ENCODE results near the gene FARSA. TPM values are rescaled to one million over a fixed set of nuclear protein-coding genes. Genes with fewer than 3 reads are reported as not detected.
A peak's percentile ranks its signal among the peaks of the same experiment; 100 is the strongest.
"Not testable (repeated sequence)": the region's sequence is repeated elsewhere in the genome, so short reads cannot be mapped to it uniquely, and the experiment has no call there.

Gene FARSA
- total RNA-seq, 4 donors from 2014 or later = 31.1 to 61.1 (median 38.2) TPM

GRCh38 chr19:12959481-12959880 lies 26.0 kb upstream of the FARSA start:
- TF ChIP-seq, protein P1, sequence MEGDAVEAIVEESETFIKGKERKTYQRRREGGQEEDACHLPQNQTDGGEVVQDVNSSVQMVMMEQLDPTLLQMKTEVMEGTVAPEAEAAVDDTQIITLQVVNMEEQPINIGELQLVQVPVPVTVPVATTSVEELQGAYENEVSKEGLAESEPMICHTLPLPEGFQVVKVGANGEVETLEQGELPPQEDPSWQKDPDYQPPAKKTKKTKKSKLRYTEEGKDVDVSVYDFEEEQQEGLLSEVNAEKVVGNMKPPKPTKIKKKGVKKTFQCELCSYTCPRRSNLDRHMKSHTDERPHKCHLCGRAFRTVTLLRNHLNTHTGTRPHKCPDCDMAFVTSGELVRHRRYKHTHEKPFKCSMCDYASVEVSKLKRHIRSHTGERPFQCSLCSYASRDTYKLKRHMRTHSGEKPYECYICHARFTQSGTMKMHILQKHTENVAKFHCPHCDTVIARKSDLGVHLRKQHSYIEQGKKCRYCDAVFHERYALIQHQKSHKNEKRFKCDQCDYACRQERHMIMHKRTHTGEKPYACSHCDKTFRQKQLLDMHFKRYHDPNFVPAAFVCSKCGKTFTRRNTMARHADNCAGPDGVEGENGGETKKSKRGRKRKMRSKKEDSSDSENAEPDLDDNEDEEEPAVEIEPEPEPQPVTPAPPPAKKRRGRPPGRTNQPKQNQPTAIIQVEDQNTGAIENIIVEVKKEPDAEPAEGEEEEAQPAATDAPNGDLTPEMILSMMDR (IDR thresholded peaks at IDR 0.05) = no peak
- ATAC-seq (ENCODE audit: low FRiP score) = no peak
- no peak for DNase-seq (ENCODE audit: low spot score)

DNA sequence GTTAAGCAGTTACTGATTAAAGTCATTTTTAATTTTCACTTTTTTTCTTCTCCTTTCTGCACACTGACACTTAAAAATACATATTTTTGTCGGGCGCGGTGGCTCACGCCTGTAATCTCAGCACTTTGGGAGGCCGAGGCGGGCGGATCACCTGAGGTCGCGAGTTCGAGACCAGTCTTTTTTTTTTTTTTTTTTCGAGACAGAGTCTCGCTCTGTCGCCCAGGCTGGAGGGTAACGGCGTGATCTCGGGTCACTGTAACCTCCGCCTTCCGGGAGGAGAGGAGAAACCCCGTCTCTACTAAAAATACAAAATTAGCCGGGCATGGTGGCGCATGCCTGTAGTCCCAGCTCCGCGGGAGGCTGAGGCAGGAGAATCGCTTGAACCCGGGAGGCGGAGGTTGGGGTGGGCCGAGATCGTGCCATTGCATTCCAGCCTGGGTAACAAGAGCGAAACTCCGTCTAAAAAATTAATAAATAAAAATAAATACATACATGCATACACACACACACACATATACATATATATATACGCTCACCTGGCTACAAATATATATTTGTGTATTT lies 24.0 kb upstream of the FARSA start:
- DNase-seq (ENCODE audit: low spot score); ATAC-seq (ENCODE audit: low FRiP score): not testable (repeated sequence)

GRCh38 chr19:12956446-12957388 lies 23.2 kb upstream of the FARSA start, which contains the start of gene GADD45GIP1:
Gene GADD45GIP1, minus strand, starts transcription at chr19:12957223. Its CDS starts 11 bp downstream, at chr19:12957212.
- peak; percentile 86 for ATAC-seq (ENCODE audit: low FRiP score)
- TF ChIP-seq, protein P1 (IDR thresholded peaks at IDR 0.05) = no peak
- DNase-seq (ENCODE audit: low spot score) = no peak

GRCh38 chr19:12955996-12956395 lies 22.5 kb upstream of the FARSA start:
- TF ChIP-seq, protein P1 (IDR thresholded peaks at IDR 0.05) = no peak
- no peak for ATAC-seq (ENCODE audit: low FRiP score)
- DNase-seq (ENCODE audit: low spot score) = no peak

GRCh38 chr19:12955575-12955974 lies 22.1 kb upstream of the FARSA start:
- DNase-seq (ENCODE audit: low spot score) = not testable (repeated sequence)

DNA sequence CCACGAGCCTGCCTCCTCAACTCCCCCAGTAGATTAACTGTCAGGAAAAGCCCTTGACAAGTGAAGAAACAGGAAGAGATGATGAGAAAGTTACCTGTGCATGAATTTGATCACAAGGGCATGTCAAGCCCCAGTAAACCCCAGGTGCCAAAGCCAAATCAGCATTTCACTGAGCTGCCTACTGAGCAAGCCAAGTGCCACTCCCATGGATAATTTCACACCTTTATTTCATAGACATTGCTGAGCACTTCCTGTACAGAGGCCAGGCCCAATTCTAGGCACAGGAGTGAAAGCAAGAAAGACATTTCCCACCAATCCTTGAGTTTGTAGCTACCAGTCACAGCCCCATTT lies 21.1 kb upstream of the FARSA start:
- TF ChIP-seq, protein P1 (IDR thresholded peaks at IDR 0.05) = no peak
- DNase-seq (ENCODE audit: low spot score) (no peak), ATAC-seq (ENCODE audit: low FRiP score) (no peak)

More at GRCh38 chr19:12955575-12955974, 22.1 kb upstream of the FARSA start:
- ATAC-seq (ENCODE audit: low FRiP score) = not testable (repeated sequence)

DNA sequence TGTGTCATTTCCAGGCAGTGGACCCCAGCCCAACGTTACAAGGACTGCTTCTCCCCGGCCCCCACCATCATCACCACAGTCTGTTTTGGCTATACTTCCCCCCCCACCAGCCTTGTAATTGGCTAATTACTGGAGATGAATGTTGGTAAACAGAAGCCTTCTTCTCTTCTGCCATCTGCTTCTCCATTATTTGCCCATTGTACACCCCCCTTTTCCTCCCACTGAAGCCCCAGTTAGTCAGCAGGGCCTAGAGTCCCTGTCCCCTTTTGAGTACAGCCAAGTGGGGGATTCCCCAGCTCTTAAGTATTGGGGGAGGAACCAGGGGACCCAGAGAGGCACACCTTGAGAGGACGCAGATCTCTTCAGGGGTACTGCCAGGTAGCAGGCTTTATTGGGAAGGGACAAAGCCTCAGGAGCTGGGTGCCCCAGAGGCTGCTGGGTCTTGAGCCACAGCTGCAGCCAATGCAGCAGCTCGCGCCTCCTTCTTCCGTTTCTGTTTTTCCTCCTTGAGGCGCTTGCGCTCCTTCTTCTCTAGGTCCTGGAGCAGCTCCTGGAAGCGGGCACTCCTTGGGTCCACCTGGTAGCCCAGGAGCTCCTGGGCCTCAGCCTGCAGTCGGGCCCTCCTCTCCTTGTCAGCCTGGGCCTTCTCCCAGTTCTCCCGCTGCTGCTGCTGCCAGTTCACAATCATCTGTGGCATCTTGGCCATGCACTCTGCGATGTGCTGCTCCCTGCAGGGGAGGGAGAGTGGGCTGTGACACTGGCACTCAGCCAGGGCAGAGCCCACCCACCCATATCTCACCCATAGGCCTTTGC lies 20.5 kb upstream of the FARSA start:
- no peak for ATAC-seq (ENCODE audit: low FRiP score)

More for the DNA sequence above, 20.5 kb upstream of the FARSA start:
- DNase-seq (ENCODE audit: low spot score) = no peak
- TF ChIP-seq, protein P1 (IDR thresholded peaks at IDR 0.05) = no peak
